Right kidney (tissue), 9 donors: Measurements from ENCODE around the gene EXOC3L4.
A peak's percentile ranks its signal among the peaks of the same experiment; 100 is the strongest.
"Not testable (repeated sequence)": the region's sequence is repeated elsewhere in the genome, so short reads cannot be mapped to it uniquely, and the experiment has no call there.

Source experiments
- DNase-seq: peaks from one replicate; pipeline ENCODE4 v3.0.0-alpha.2; 2016
- long read RNA-seq, 8 donors: transcript quantifications; one replicate each; lab custom pipeline, GENCODE V29; 2026

EXOC3L4 gene
- long read RNA-seq, donor 1, result 0 reads
- long read RNA-seq, donor 2, partial matches to known transcripts, result 0 of 1 reads
- long read RNA-seq, donor 2, other reads (novel, unspliced or antisense), result 0 of 1 reads
- long read RNA-seq, donor 3, result 0 reads
- long read RNA-seq, donor 4, result 0 reads
- long read RNA-seq, donor 5, result 0 reads
- long read RNA-seq, donor 6, result 0 reads
- long read RNA-seq, donor 7, result 0 reads
- long read RNA-seq, donor 8, result 0 reads

DNA sequence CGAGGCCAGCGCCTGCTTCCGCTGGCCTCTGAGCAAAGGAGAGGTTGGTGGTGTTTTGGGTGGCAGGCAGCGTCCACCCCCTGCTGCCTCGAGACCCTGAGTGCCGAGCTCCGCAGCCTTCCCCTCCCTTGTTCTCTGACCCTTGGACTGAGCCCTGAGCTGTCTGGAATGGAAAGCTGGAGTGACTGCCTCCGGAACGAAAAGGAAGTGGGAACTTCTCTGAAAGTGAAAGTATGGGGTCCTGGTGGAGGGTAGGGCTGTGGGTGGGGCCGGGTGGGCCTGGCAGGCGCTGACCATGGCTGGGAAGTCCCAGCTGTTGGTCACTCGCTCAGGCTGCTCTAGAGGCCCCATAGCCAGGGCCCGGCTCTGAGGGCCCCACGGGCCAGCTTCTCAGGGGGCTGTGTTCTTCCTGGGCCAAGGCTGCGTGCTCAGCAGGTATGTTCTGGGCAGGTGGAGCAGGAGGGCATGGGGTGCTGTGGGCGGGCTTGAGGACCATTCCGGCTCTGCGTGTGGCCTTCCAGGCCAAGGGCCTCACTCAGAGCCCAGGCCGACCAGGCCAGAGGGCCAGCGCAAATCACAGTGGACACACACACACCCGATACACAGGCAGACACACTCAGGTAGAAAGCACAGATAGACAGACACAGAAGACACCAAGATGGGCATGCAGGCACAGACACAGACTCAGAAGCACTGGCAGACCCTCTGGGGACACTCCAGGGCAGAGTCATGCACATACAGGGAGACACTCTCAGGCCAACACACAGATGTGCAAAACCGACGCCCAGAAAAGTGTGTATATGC, at the start of gene EXOC3L4:
Gene EXOC3L4 (plus strand): TSS at position 320 of the 804 bp plus-strand sequence. CDS start 5,495 bp downstream, outside the sequence.
- DNase-seq, result no peak

DNA sequence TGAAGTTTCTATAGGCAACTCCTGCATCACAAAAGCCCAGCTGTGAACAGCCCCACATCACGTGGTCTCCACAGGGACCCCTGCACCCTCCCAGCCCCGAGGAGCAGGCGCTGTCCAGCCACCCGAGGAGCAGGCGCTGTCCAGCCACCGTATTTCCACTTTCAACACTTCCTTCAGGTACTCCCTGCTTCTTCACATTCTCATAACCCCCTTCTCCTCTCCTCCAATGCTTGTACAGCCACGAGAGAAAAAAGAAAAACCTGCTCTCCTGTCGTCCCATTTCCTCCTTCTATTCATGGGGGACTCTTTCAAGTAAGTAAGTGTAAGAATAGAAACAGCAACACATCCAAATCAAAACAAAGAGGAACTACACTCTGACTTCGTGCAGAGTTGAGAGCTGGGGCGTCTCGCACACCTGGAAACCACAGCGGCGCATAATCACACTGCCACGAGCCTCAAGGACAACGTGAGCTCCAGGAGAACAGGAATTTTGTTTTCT, 49.1 kb upstream of the EXOC3L4 start:
- DNase-seq, result no peak

DNA sequence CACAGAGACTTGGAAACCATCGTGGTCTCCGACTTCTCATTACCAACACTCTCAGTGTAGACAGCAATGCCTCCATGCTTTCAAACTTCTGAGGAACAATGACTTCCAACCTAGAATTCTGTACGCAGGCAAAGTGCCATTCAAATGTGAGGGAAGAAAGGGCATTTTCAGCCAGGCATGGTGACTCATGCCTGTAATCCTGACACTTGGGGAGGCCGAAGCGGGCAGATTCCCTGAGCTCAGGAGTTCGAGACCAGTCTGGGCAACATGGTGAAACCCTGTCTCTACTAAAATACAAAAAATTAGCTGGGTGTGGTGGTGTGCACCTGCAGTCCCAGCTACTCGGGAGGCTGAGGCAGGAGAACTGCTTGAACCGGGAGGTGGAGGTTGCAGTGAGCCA, 47.1 kb upstream of the EXOC3L4 start:
- DNase-seq, result not testable (repeated sequence)

DNA sequence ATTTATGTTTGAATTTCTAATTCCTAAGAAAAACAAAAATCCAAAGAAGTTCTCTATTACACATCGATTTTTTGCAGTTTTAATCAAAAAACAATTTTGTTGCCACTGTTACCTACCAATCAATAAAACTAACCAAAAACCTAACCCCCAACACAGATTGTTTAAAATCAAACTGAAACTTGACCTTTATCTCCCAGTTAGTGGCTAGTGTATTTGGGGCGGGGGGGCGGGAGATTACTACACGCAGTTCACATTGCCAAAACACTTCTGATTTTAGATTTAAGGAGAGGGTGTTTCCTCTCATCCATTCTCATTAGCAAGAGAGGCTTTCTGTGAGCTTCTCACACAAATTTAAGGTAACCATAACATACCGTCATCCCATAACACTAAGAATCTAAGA, 43.6 kb upstream of the EXOC3L4 start:
- DNase-seq, result no peak

DNA sequence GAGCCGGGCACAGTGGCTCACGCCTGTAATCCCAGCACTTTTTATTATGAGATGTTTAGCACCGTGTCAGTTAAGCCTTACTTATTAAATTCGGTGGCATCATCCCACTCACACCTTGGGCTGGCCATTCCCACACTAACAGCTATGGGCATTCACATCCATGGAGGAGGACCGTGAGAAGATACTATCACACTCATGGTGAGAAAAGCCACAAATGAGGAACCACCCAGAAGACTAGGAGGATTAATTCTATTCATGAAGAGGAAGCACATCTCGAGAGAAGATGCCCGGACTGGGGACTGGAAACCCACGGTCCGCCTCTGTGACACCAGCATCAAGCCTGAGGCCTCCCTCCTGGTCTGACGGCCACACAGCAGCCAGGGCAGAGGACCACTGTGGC, 42.1 kb upstream of the EXOC3L4 start:
- no peak for DNase-seq

DNA sequence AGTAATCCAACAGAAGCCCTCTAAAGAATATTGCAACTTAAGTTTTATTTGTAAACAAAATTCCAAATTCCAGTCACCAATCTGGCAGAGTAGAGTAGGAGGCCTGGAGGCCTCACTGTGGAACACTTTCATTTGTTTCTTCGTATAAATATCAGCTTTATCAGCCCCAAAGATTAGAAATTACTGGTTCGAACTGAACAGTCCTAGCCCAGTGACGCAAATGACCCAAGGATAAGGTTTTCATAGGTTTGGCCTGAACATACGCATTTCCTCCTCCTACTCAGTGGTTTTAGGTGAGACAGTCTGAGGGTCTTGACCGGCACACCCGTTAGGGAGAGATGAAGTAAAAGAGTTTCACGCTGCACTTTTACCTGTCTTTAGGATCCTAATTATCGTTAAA, 38.8 kb upstream of the EXOC3L4 start:
- DNase-seq, result no peak

DNA sequence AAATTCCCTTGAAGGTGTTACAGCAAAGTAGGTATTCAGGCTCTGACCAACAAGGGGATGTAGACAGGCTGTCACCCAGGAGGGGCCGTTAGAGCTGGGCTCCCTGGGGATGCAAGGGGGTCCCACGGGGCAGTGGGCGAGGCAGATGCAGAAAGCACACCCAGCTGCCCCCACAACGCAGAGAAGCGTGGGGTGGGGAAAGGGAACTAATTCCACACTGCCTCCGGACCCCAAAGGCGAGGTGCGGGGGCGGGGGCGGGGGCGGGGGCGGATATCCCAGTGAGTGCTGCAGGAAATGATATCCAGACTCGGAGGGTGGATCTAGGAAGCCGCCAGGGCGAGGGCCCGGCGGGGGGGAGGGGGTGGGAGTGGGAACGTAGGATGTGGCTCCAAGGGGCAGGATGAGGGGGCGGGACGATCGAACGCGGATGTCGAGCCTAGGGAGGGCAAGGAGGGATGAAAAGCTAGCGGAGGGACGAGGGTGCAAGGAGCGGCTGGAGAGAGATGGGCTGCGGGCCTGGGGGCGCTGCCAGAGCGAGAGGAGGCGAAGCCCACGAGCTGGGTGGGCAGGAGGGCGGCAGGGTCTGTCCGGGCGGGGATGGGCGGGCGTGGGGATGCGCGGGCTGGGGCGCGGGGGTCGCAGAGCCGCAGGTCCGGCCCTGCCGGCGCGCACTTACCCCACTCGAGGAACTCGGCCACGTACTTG, 38.0 kb upstream of the EXOC3L4 start:
- no peak for DNase-seq

DNA sequence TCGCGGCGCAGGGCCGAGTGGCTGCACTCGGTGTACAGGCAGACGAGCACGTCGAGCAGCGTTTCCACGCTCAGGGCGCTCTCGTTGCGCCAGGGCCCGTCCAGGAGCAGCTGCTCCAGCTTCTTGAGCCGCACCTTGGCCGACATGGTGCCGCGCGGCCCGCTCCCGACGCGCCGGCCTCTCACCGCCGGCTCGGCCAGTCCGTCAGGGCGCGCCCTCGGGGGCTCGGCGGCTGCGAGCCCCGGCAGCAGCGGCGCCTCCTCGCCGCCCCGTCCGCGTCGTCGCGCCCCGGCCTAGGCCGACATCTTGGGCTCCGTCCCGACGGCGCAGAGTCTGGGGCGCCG, 37.5 kb upstream of the EXOC3L4 start:
- peak; percentile 47 for DNase-seq

DNA sequence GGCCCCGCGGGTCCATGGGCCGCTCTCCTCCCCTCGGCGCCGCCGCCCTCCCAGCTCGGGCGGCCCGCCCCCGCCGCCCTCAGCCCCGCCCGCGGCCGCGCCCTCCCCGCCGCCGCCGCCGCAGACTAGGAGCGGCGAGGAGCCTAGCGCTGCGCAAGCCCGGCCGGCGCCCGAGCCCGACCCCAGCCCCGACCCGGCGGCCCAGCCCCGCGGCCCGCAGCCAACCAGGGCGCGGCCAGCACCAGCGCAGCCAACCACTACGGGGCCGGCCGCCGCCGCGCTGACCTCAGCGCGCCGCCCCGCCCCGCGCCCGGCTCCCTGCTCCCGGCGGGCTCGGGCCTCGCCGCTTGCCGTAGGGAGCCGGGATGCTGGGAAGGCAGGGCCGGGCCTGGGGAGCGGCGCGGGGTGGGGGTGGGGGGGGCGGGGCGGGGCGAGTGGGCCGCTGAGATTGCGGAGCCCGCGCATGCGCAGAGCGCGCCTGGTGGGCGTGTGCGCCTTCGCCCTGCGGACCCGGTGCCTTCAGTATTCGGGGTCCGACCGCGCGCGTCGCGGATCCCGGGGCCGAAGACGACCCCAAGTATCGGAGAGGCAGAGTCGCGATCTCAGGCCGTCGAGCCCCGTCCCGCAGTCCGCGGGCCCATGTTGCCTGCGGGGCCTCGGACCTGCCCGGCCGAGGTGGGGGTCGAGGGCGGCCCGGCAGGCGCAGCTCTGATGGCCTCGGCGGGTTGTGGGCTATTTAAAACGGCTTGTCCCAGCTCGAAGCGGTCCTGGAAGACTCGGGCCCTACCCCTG, 37.0 kb upstream of the EXOC3L4 start, which contains the start of gene CDC42BPB:
Gene CDC42BPB (minus strand): TSS at position 178 of the 792 bp plus-strand sequence. CDS start 376 bp downstream, outside the sequence.
- peak; percentile 97 for DNase-seq

DNA sequence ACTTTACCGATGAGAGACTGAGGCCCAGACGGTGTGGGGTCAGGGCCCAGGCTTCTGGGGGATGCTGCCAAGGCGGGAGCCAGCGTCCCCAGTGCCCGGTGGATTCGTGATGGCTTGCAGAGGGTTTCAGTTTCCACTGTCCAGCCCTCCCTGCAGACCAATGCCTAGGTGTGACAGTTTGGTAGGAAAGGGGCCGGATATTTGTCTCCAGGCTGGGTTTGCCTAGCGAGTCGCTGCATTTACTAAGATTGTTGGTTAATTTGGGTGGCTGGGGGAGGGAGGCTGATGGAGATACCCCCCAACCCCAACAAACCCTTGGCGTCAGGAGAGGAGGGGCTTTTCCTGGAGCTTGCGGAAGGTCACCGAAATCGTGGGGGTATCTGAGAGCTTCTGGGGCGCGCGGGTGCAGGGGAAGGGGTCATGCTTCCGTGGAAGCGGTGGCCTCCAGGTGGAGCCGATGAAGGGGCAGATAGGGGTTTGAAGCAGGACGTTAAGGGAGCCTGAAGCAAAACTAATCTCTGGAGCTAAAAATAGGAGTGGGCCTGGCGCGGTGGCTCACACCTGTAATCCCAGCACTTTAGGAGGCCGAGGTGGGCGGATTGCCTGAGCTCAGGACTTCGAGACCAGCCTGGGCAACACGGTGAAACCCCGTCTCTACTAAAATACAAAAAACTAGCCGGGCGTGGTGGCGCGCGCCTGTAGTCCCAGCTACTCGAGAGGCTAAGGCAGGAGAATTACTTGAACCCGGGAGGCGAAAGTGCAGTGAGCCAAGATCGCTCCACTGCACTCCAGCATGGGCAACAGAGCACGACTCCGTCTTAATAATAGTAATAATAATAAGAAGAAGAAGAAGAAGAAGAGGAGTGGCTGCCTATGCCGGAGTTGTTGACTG, 36.1 kb upstream of the EXOC3L4 start:
- DNase-seq, result no peak

DNA sequence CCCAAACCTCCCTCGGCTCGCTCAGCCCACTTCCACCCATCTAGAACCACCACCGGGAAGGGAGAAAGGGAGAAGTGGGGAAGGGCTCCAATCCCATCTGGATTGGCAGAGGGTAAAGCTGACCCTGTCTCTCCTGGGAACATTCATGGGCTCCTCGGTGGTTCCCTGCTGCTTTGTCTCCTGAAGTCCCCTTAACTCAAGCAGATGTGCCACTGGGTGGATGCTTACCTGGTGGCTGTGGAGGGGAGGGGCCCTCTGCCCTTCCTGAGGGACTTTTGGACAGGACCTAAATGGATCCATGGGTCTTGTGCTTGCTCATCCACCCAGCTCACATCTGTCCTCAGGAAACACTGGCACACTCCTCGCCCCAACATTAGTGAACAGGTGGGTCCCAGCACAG, 35.0 kb upstream of the EXOC3L4 start:
- no peak for DNase-seq

DNA sequence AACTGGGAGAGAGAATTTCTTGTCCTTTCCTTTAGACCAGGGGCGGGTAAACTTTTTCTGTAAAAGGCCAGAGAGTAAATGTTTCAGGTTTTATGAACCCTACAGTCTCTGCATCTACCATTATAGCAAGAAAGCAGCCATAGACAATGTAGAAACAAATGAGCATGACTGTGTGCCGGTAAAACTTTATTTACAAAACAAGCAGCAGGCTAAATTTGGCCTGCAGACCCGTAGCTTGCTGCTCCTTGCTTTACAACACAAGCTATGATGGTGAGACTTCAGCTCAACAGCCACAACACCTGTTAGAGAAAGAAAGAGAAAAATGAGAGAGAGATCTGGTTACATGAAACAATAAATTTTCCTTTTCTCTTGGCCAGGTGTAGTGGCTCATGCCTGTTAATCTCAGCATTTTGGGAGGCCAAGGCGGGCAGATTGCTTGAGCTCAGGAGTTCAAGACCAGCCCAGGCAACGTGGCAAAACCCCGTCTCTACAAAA, 33.0 kb upstream of the EXOC3L4 start:
- DNase-seq, result no peak

DNA sequence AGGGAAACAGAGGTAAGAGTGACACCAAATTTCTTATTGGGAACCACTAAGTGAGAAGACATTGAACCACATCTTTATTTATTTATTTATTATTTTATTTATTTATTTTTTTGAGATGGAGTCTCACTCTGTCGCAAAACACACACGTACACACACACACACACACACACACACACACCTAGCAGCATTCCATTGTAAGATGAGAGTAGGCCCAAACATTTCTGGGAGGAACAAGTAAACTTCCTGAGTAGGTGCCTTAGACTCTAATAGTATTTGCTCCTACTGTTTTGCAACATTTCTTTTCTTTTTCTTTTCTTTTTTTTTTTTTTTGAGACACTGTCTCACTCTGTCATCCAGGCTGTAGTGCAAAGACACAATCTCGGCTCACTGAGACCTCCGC, 30.1 kb upstream of the EXOC3L4 start:
- DNase-seq, result no peak

DNA sequence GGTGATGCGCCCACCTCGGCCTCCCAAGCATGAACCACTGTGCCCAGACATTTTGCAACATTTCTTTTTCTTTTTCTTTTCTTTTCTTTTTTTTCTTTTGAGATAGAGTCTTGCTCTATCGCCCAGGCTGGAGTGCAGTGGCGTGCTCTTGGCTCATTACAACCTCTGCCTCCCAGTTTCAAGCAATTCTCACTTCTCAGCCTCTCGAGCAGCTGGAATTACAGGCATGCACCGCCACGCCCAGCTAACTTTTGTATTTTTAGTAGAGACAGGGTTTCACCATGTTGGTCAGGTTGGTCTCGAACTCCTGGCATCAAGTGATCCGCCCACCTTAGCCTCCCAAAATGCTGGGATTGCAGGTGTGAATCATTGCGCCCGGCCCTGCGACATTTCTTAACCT, 29.5 kb upstream of the EXOC3L4 start:
- no peak for DNase-seq

DNA sequence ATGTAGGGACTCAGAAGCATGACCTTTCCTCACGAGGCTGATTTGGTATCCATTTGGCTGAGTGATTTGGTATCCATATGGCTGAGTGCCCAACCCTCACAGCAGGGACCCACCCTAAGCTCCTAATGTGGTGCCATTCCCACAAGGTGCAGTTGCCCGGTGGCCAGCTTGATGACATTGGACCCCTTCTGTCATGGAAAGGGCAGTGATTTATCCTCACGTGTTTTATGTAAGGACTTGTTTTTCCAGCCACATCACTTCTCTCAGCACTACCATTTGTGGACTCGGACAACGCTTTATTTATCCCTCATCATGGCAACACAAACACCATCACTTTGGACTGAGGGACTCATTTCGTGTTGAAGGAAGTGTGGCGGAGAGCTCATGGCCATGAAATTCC, 28.7 kb upstream of the EXOC3L4 start:
- DNase-seq, result no peak

DNA sequence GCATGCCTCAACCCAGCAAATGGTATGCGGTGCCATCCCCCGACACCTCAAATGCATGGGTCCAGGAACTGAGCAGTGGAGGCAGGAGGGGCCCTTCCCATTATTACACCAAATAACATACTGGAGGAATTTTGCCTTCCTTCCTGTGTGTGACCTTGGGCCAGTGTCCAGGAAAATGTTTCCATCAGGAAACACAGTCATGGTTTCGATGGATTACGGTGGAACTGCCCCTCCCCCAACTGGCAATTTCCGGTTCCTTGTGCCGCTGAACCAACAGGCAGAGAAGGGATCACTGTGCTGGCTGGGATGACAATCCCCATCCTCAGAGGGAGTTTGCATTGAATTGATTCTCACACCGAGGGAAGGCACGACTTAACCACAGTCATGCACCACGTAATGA, 28.1 kb upstream of the EXOC3L4 start:
- no peak for DNase-seq

DNA sequence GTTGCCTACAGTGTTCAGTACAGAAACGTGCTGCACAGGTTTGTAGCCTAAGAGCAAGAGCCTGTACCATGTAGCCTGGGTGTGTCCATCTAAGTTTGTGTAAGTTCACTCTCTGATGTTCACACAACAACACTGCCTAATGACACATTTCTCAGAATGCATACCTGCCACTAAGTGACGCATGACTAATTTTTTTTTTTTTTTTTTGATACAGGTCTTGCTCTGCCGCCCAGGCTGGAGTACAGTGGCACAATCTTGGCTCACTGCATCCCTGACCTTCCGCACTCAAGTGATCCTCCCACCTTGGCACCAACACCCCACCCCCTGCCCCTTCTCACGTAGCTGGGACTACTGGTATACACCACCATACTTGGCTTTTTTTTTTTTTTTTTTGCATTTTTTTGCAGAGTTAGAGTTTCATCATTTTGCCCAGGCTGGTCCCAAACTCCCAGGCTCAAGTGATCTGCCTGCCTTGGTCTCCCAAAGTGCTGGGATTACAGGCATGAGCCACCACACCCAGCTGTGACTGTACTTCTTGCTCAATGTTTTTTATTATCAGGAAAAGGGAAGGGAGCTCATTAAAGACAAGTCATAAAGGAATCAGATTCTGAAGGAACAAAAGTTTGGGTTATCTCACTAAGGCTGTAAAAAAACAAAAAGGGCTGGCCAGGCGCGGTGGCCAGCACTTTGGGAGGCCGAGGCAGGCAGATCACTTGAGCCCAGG, 27.1 kb upstream of the EXOC3L4 start:
- DNase-seq, result no peak

DNA sequence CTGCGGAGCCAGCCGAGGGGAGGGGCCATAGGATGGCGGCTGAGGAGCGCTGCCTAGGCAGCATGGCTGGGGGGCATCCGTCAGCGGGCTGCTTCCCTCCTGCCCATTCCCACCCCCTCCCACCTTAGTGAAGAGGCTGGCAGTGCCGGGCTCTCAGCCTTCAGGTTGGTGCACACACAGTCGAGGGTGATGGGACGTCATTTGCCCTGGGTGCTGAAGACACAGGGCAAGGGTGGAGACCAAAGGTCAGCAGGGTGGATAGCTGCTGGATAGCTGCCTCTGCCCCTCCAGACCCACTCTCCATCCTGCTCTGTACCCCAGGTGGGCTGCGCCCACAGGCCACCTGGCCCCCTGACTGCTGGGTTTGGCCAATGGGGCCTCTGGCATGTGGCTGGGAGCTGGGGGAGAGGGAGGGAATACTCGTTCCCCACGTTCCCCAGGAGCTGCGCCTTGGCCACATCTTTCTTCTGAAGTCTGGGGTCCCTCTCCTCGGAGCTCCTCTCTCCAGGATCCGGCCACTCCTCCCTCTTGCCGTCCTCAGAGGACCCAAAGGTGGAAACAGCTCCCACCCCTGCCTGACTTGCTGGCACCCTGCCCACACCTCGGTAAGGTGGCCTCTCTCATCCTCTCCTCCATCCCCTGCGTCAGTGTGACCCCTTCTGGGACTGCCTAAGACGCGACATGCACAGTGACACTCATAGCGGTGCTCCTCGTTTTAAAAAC, 26.0 kb upstream of the EXOC3L4 start:
- DNase-seq, result no peak

DNA sequence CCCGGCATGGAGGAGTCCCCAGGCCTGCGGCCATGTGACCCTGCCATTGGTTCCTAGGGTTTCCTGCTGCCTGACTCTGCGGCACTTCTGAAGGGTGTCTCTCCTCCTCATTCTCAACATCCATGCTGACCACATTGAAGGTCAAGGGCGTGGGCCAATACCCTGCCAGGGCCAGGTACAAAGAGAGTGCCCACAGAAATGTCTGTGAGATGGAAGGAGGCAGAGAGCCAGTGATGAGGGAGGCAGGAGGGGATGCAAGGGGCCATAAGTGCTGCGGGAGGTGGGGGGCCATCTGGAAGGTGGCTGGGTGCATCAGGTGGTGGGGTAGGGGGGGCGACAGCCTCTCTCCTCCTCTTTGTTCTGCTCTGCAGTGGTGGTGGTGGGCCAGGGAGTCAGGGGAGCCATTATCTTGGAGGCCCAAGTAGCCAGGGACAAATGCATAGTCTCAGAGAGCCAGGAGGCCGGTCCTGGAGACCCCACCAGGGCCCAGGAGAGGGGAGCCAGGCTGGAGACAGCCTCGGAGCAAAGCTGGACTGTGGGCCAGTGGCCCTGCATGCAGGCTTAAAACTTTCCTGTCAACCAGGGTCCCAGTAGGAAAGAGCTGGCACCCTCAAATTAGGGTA, 24.2 kb upstream of the EXOC3L4 start:
- DNase-seq, result no peak
